GM20000 (cell line): Measurements from ENCODE around the gene TRIM7.
"Not testable (repeated sequence)": the region's sequence is repeated elsewhere in the genome, so short reads cannot be mapped to it uniquely, and the experiment has no call there.

ENCODE experiments used
- DNase-seq: peaks from one replicate; pipeline ENCODE4 v3.0.0; 2012; ENCODE audit warnings: low spot score
- TF ChIP-seq, protein P1 (sequence below): IDR thresholded peaks from 2 replicates; pipeline ENCODE4 v1.5.1; 2012; ENCODE audit warnings: mild to moderate bottlenecking, control low read depth; ENCODE audit errors: extremely low read depth, missing control alignments

The TRIM7 gene

DNA sequence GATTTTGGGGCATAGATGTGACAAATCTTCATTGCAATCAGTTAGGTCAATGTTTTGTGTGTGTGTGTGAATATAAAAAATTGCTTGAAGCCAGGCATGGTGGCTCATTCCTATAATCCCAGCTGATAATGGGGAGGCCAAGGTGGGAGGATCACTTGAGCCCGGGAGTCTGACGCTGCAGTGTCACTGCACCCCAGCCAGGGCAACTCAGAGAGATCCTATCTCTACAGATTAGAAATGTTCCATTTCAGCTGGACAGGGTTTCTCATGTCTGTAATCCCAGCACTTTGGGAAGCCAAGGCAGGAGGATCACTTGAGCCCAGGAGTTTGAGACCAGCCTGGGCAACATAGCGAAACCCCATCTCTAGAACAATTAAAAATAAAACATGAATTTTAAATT lies 46.1 kb downstream of the TRIM7 start:
- no peak for DNase-seq
- TF ChIP-seq, protein P1, sequence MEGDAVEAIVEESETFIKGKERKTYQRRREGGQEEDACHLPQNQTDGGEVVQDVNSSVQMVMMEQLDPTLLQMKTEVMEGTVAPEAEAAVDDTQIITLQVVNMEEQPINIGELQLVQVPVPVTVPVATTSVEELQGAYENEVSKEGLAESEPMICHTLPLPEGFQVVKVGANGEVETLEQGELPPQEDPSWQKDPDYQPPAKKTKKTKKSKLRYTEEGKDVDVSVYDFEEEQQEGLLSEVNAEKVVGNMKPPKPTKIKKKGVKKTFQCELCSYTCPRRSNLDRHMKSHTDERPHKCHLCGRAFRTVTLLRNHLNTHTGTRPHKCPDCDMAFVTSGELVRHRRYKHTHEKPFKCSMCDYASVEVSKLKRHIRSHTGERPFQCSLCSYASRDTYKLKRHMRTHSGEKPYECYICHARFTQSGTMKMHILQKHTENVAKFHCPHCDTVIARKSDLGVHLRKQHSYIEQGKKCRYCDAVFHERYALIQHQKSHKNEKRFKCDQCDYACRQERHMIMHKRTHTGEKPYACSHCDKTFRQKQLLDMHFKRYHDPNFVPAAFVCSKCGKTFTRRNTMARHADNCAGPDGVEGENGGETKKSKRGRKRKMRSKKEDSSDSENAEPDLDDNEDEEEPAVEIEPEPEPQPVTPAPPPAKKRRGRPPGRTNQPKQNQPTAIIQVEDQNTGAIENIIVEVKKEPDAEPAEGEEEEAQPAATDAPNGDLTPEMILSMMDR, result no peak

- no peak for DNase-seq
- TF ChIP-seq, protein P1, result no peak
Measured at GRCh38 chr5:181156758-181157157, 48.2 kb downstream of the TRIM7 start.

GRCh38 chr5:181153814-181154213 lies 51.2 kb downstream of the TRIM7 start:
- no peak for DNase-seq
- TF ChIP-seq, protein P1, result no peak

DNA sequence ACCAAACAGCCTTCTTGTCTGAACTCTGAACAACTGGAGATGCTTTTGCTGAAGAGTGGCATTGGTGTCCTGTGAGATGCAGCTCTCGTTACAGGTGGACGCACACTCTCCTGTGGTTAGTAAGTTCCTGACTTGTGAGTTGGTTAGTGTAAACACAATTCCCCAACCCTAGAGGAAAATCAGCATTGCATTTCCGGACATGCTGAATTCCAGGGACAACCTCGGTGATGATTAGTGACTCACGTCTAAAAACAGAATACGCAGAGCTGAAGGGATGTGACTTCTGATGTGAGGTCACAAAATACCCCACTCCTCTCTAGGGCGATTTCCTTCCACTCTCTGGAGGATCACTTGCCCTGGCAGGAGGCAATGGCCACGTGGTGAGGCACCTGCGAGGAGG lies 52.6 kb downstream of the TRIM7 start:
- TF ChIP-seq, protein P1, result no peak
- DNase-seq, result no peak

- TF ChIP-seq, protein P1, result no peak
- DNase-seq, result no peak
Measured at GRCh38 chr5:181151146-181151545, 53.9 kb downstream of the TRIM7 start.

- TF ChIP-seq, protein P1, result no peak
- no peak for DNase-seq
Measured at GRCh38 chr5:181149806-181150733, 54.9 kb downstream of the TRIM7 start.

- DNase-seq, result no peak
- TF ChIP-seq, protein P1, result no peak
Measured at GRCh38 chr5:181149355-181149754, 55.6 kb downstream of the TRIM7 start.

- not testable (repeated sequence) for DNase-seq
Measured at GRCh38 chr5:181146927-181147636, 57.9 kb downstream of the TRIM7 start, which contains the start of gene OR2V2. OR2V2 (plus strand) TSS chr5:181147586; CDS start chr5:181154943, 7,357 bp downstream.
